Thyroid gland (tissue), 4 donors: ENCODE results near the gene AMPD3. TPM values are rescaled to one million over a fixed set of nuclear protein-coding genes. Genes with fewer than 3 reads are reported as not detected.

Source experiments
- DNase-seq, 2 donors: peaks; one replicate each; pipeline ENCODE4 v3.0.0-alpha.2; 2019
- H3K27ac ChIP-seq, 3 donors: fragments of 200-600 bp; sonication (generic); 1 replicate in 2 of 3; 2 replicates in 1 of 3; pipeline ENCODE4 v1.5.1; 2016 to 2019; ENCODE audit warnings: mild to moderate bottlenecking in 1 of 3, moderate library complexity in 1 of 3
- H3K27me3 ChIP-seq: fragments of 200-600 bp; sonication (generic); one replicate; pipeline ENCODE4 v1.5.1; 2019
- H3K36me3 ChIP-seq, 2 donors: fragments of 200-600 bp; sonication (generic); one replicate each; pipeline ENCODE4 v1.5.1; 2016 to 2019
- H3K4me1 ChIP-seq, 2 donors: fragments of 200-600 bp; sonication (generic); one replicate each; pipeline ENCODE4 v1.5.1; 2017 to 2019
- H3K4me3 ChIP-seq, 3 donors: fragments of 200-600 bp; sonication (generic); replicated peaks in 1 of 3; 1 replicate in 2 of 3; 2 replicates in 1 of 3; pipeline ENCODE4 v1.5.1; 2016; ENCODE audit warnings: mild to moderate bottlenecking in 1 of 3
- H3K9me3 ChIP-seq: fragments of 200-600 bp; sonication (generic); one replicate; pipeline ENCODE4 v1.5.1; 2017
- CTCF ChIP-seq, 6 experiments: fragments of 200-600 bp in 3 of 6; fragments of 450-650 bp in 3 of 6; sonication (generic) in 3 of 6; IDR thresholded peaks; one replicate each; pipeline ENCODE4 v1.5.1; 2016 to 2019; ENCODE audit warnings: antibody characterized with exemption in 6 of 6, mild to moderate bottlenecking in 2 of 6, inconsistent platforms in 1 of 6, moderate library complexity in 1 of 6
- POLR2A ChIP-seq, 2 donors: fragments of 450-650 bp; IDR thresholded peaks; one replicate each; pipeline ENCODE4 v1.6.1; 2017; ENCODE audit warnings: antibody characterized with exemption in 2 of 2, mild to moderate bottlenecking in 2 of 2, moderate library complexity in 1 of 2
- WGBS, 2 donors: methylation state at CpG; one replicate each; pipeline ENCODE4 v1.1.5; 2017; 5-methylcytosine and 5-hydroxymethylcytosine counted together
- intact Hi-C: fragments of 100-400 bp; cut with DNase I; formaldehyde crosslinking; loops from one replicate; pipeline ENCODE4 v1.15.1; 2023
- total RNA-seq, 4 donors: library from RNA; depleted of rRNA; stranded (reverse); fragments of >200 nt; gene quantifications; one replicate each; pipeline ENCODE4 v1.2.3, GENCODE V29; 2016

Gene AMPD3
- total RNA-seq, 4 donors from 2014 or later = 3.8 to 13.0 (median 7.6) TPM

GRCh38 chr11:10526974-10527918 lies 72.2 kb downstream of the AMPD3 start:
- Histone ChIP-seq H3K4me3 (no peak overlapping the region), H3K36me3 (peaks cover 6 to 20% of the 10 kb centered on the region in 2 donors), H3K27ac (no peak overlapping the region), H3K9me3 (no peaks in the 10 kb centered on the region), H3K4me1 (no peaks in the 10 kb centered on the region), H3K27me3 (no peaks in the 10 kb centered on the region)
- DNase-seq = no peak
- no peak for TF ChIP-seq CTCF (IDR thresholded peaks at IDR 0.05)
- TF ChIP-seq POLR2A (IDR thresholded peaks at IDR 0.05) = no peak
- 79 to 87% methylated on average over 6 of the region's 6 CpGs for WGBS, 2 donors
- intact Hi-C loops = no loop called here

- H3K4me1 ChIP-seq = no peaks in the 10 kb centered on the region
- no peak overlapping the region for H3K27ac ChIP-seq
- no peak overlapping the region for H3K4me3 ChIP-seq
- no peaks in the 10 kb centered on the region for H3K9me3 ChIP-seq
- TF ChIP-seq POLR2A (IDR thresholded peaks at IDR 0.05) = no peak
- TF ChIP-seq CTCF (IDR thresholded peaks at IDR 0.05) = no peak
- peaks cover 6 to 20% of the 10 kb centered on the region in 2 donors for H3K36me3 ChIP-seq
- intact Hi-C loops = no loop called here
- DNase-seq = no peak
- no peaks in the 10 kb centered on the region for H3K27me3 ChIP-seq
Observed at GRCh38 chr11:10528121-10528520, 73.1 kb downstream of the AMPD3 start.

GRCh38 chr11:10529279-10529678 lies 74.2 kb downstream of the AMPD3 start:
- Histone ChIP-seq H3K4me1 (no peaks in the 10 kb centered on the region), H3K36me3 (peaks cover 11 to 20% of the 10 kb centered on the region in 2 donors), H3K9me3 (no peaks in the 10 kb centered on the region), H3K27me3 (no peaks in the 10 kb centered on the region), H3K27ac (no peak overlapping the region), H3K4me3 (no peak overlapping the region)
- no peak for DNase-seq
- 77 to 87% methylated on average over 2 of the region's 2 CpGs for WGBS, 2 donors
- no peak for TF ChIP-seq POLR2A (IDR thresholded peaks at IDR 0.05)
- no peak for TF ChIP-seq CTCF (IDR thresholded peaks at IDR 0.05)
- intact Hi-C loops = no loop called here

- no peak overlapping the region for H3K27ac ChIP-seq
- no peak for DNase-seq
- H3K27me3 ChIP-seq = no peaks in the 10 kb centered on the region
- H3K4me1 ChIP-seq = no peaks in the 10 kb centered on the region
- peaks cover 6 to 12% of the 10 kb centered on the region in 2 donors for H3K36me3 ChIP-seq
- TF ChIP-seq POLR2A (IDR thresholded peaks at IDR 0.05) (no peak), CTCF (IDR thresholded peaks at IDR 0.05) (no peak)
- intact Hi-C loops = no loop called here
- H3K9me3 ChIP-seq = no peaks in the 10 kb centered on the region
- WGBS, 2 donors = 94 to 96% methylated on average over 2 of the region's 2 CpGs
- no peak overlapping the region for H3K4me3 ChIP-seq
Observed at GRCh38 chr11:10532526-10532925, 77.5 kb downstream of the AMPD3 start.

GRCh38 chr11:10533323-10533722 lies 78.3 kb downstream of the AMPD3 start:
- DNase-seq = no peak
- Histone ChIP-seq H3K4me3 (no peak overlapping the region), H3K27me3 (no peaks in the 10 kb centered on the region), H3K4me1 (no peaks in the 10 kb centered on the region), H3K27ac (no peak overlapping the region), H3K9me3 (no peaks in the 10 kb centered on the region), H3K36me3 (peaks cover 5 to 12% of the 10 kb centered on the region in 2 donors)
- TF ChIP-seq CTCF (IDR thresholded peaks at IDR 0.05) = no peak
- TF ChIP-seq POLR2A (IDR thresholded peaks at IDR 0.05) = no peak
- intact Hi-C loops = no loop called here
